OCI-LY1 (cell line): Measurements from ENCODE around the gene TENM4.

Source experiments
- EZH2 ChIP-seq: fragments of 200-600 bp; sonication (generic), shearing (Covaris generic); IDR thresholded peaks from 2 replicates; pipeline ENCODE4 v1.8.0; 2017; ENCODE audit warnings: borderline replicate concordance, mixed run types, mild to moderate bottlenecking, antibody characterized with exemption, low read length, moderate library complexity, mixed read lengths
- TF ChIP-seq, protein P1 (sequence below): fragments of 200-600 bp; sonication (generic), shearing (Covaris generic); IDR thresholded peaks from 2 replicates; pipeline ENCODE4 v1.5.1; 2017; ENCODE audit warnings: mild to moderate bottlenecking, antibody characterized with exemption, low read length, moderate library complexity, mixed read lengths

DNA sequence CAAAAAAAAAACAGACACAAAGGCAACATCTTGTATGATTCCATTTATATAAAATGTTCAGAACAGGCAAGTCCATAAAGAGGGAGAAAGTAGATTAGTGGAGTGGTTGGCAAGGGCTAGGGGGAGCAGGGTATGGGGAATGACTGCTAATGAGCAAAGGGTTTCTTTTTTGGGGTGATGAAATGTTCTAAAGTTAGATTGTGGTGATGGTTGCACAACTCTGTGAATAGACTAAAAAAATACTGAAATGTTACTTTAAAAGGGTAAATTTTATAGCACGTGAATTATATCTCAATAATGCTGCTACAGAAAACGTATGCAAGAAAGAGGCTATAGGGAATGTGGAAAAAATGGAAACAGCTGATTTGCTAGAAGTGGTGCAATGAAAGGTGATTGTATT is 155.1 kb downstream of the TENM4 start:
- TF ChIP-seq, protein P1, sequence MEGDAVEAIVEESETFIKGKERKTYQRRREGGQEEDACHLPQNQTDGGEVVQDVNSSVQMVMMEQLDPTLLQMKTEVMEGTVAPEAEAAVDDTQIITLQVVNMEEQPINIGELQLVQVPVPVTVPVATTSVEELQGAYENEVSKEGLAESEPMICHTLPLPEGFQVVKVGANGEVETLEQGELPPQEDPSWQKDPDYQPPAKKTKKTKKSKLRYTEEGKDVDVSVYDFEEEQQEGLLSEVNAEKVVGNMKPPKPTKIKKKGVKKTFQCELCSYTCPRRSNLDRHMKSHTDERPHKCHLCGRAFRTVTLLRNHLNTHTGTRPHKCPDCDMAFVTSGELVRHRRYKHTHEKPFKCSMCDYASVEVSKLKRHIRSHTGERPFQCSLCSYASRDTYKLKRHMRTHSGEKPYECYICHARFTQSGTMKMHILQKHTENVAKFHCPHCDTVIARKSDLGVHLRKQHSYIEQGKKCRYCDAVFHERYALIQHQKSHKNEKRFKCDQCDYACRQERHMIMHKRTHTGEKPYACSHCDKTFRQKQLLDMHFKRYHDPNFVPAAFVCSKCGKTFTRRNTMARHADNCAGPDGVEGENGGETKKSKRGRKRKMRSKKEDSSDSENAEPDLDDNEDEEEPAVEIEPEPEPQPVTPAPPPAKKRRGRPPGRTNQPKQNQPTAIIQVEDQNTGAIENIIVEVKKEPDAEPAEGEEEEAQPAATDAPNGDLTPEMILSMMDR: no peak
- TF ChIP-seq EZH2: no peak
